Right lobe of liver (tissue), 6 donors: ENCODE results near the gene ATP6V1F. TPM values are rescaled to one million over a fixed set of nuclear protein-coding genes. Genes with fewer than 3 reads are reported as not detected.

Experiments used
- ATAC-seq, 4 donors: fragments of 200-7000 bp; cut with Tn5 transposase; one replicate each; pipeline ENCODE4 v1.9.1; 2020; ENCODE audit warnings: mild to moderate bottlenecking in 4 of 4, moderate library complexity in 4 of 4
- DNase-seq, 3 donors: peaks; one replicate each; pipeline ENCODE4 v3.0.0-alpha.2; 2020
- H3K27ac ChIP-seq, 3 donors: fragments of 200-600 bp; one replicate each; pipeline ENCODE4 v1.8.0; 2022
- H3K27me3 ChIP-seq, 2 donors: fragments of 200-600 bp; one replicate each; pipeline ENCODE4 v1.8.0; 2022
- H3K36me3 ChIP-seq, 4 donors: fragments of 200-600 bp; sonication (generic) in 1 of 4; one replicate each; pipeline versions ENCODE4 v1.5.1 to v1.8.0; 2017 to 2022; ENCODE audit warnings: control low read depth in 1 of 4
- H3K4me1 ChIP-seq, 4 donors: fragments of 200-600 bp; sonication (generic) in 1 of 4; one replicate each; pipeline versions ENCODE4 v1.5.1 to v1.8.0; 2017 to 2022; ENCODE audit warnings: control low read depth in 1 of 4
- H3K4me3 ChIP-seq, 3 donors: fragments of 200-600 bp; one replicate each; pipeline ENCODE4 v1.8.0; 2022
- H3K9me3 ChIP-seq, 4 donors: fragments of 200-600 bp; sonication (generic) in 1 of 4; one replicate each; pipeline versions ENCODE4 v1.5.1 to v1.8.0; 2017 to 2022; ENCODE audit warnings: control low read depth in 1 of 4
- CTCF ChIP-seq, 4 donors: fragments of 200-600 bp in 3 of 4; fragments of 450-650 bp in 1 of 4; IDR thresholded peaks; one replicate each; pipeline versions ENCODE4 v1.5.1 to v1.8.0; 2016 to 2022; ENCODE audit warnings: antibody characterized with exemption in 4 of 4, mild to moderate bottlenecking in 2 of 4
- POLR2A ChIP-seq: fragments of 450-650 bp; IDR thresholded peaks from one replicate; pipeline ENCODE4 v1.6.1; 2017; ENCODE audit warnings: antibody characterized with exemption, mild to moderate bottlenecking
- WGBS: methylation state at CpG from one replicate; pipeline ENCODE4 v1.1.6; 2018; ENCODE audit warnings: low coverage, low lambda C conversion rate; ENCODE audit not compliant: insufficient coverage; ENCODE audit errors: missing lambda C conversion rate; 5-methylcytosine and 5-hydroxymethylcytosine counted together
- intact Hi-C, 2 donors: fragments of 100-400 bp; cut with DNase I; formaldehyde crosslinking; loops; one replicate each; pipeline versions ENCODE4 v1.11.2 to v1.14.1; 2022
- total RNA-seq, 6 experiments: library from RNA; depleted of rRNA in 2 of 6; stranded (reverse); fragments of >200 nt in 2 of 6; fragmentation: NEBNext Ultra II Directional in 3 of 6; extraction: Animal tissue kit (Norgen Biotek cat#: 25700) in 3 of 6; gene quantifications; one replicate each; pipeline versions ENCODE4 v1.1.0 to v1.2.4, GENCODE V29; 2016 to 2023
- donor health status: DM: no; HTN: yes; CAD: no.
- donor health status: DM: no; HTN: no; CAD: no.
- donor health status: DM: no; HTN: no; CAD: no.
- donor health status: DM: no; HTN: yes; CAD: no.
- donor health status: DM: no; HTN: yes; CAD: no.

The ATP6V1F gene
- total RNA-seq, 6 experiments from 2014 or later = 26.9 to 72.0 (median 38.9) TPM

GRCh38 chr7:128915271-128915819, 52.7 kb downstream of the ATP6V1F start:
- Histone ChIP-seq H3K4me1 (peaks cover 0 to 4% (median 0%) of the 10 kb centered on the region in 4 donors), H3K27ac (no peak overlapping the region), H3K27me3 (no peaks in the 10 kb centered on the region), H3K4me3 (peak overlapping the region in 1 of 3 donors; percentile 4), H3K36me3 (no peaks in the 10 kb centered on the region), H3K9me3 (no peaks in the 10 kb centered on the region)
- DNase-seq (no peak), ATAC-seq (peak in 2 of 4 donors; percentile 18 to 20)
- TF ChIP-seq CTCF (IDR thresholded peaks at IDR 0.05) = no peak
- TF ChIP-seq POLR2A = no peak
- WGBS = 5% methylated on average over 15 of the region's 34 CpGs
- intact Hi-C loops = no loop called here

Other genes with a start within 250 kb of the ATP6V1F start
- 1 to 10 TPM in 1 of 6 experiments, under 1 TPM in 5; 0.06 to 1.3 (median 0.48) TPM for gene GARIN1A, start 190.6 kb upstream of the ATP6V1F start, total RNA-seq
- gene CALU, start 123.5 kb upstream of the ATP6V1F start, total RNA-seq = 10 to 100 TPM; 25.4 to 48.3 (median 42.1) TPM
- gene OPN1SW, start 87.1 kb upstream of the ATP6V1F start, total RNA-seq = not detected
- under 1 TPM in 4 of 6 experiments, not detected in 2; 0.16 to 0.70 (median 0.20) TPM for gene CCDC136, start 70.9 kb upstream of the ATP6V1F start, total RNA-seq
- 1 to 10 TPM in 2 of 6 experiments, under 1 TPM in 4; 0.27 to 5.1 (median 0.74) TPM for gene FLNC, start 32.5 kb upstream of the ATP6V1F start, total RNA-seq
- under 1 TPM in 4 of 6 experiments, not detected in 2; 0.10 to 0.22 (median 0.12) TPM for gene KCP, start 47.9 kb downstream of the ATP6V1F start, total RNA-seq
- gene IRF5, start 75.1 kb downstream of the ATP6V1F start, total RNA-seq = 1 to 10 TPM; 4.6 to 8.9 (median 6.4) TPM
- 10 to 100 TPM; 15.2 to 30.2 (median 22.2) TPM for gene TNPO3, start 192.3 kb downstream of the ATP6V1F start, total RNA-seq